Mesendoderm (in vitro differentiated cells): ENCODE results near the gene MAP3K10.

ENCODE experiments used
- DNase-seq: peaks from one replicate; pipeline ENCODE4 v3.0.0; 2013
- H2AK5ac ChIP-seq: 2 replicates; pipeline ENCODE4 v1.6.1; 2013; ENCODE audit warnings: low read length, inconsistent platforms
- H2BK120ac ChIP-seq: 2 replicates; pipeline ENCODE4 v1.6.1; 2013; ENCODE audit warnings: low read depth, mild to moderate bottlenecking, low read length, moderate library complexity, mixed read lengths
- H2BK15ac ChIP-seq: replicated peaks from 2 replicates; pipeline ENCODE4 v1.6.1; 2013; ENCODE audit warnings: low read depth, mild to moderate bottlenecking, moderate library complexity
- H2BK5ac ChIP-seq: 2 replicates; pipeline ENCODE4 v1.6.1; 2013; ENCODE audit warnings: low read length, inconsistent platforms
- H3K18ac ChIP-seq: 2 replicates; pipeline ENCODE4 v1.6.1; 2013; ENCODE audit warnings: mild to moderate bottlenecking, low read length, mixed read lengths
- H3K23ac ChIP-seq: one replicate; pipeline ENCODE4 v1.6.1; 2013; ENCODE audit warnings: low read length
- H3K27ac ChIP-seq: 2 replicates; pipeline ENCODE4 v1.5.1; 2013; ENCODE audit warnings: low read depth, mild to moderate bottlenecking, inconsistent platforms, low read length, moderate library complexity
- H3K27me3 ChIP-seq: 2 replicates; pipeline ENCODE4 v1.6.1; 2013; ENCODE audit warnings: low read length, control low read depth, mild to moderate bottlenecking, inconsistent platforms; ENCODE audit not compliant: insufficient read depth, poor library complexity
- H3K36me3 ChIP-seq: 2 replicates; pipeline ENCODE4 v1.6.1; 2013; ENCODE audit warnings: low read length, inconsistent platforms; ENCODE audit not compliant: control insufficient read depth, insufficient read depth
- H3K4ac ChIP-seq: one replicate; pipeline ENCODE4 v1.6.1; 2013; ENCODE audit warnings: low read depth, mild to moderate bottlenecking, low read length, moderate library complexity
- H3K4me1 ChIP-seq: 2 replicates; pipeline ENCODE4 v1.6.1; 2013; ENCODE audit warnings: low read depth, low read length, inconsistent platforms; ENCODE audit not compliant: control insufficient read depth
- H3K4me2 ChIP-seq: 2 replicates; pipeline ENCODE4 v1.6.1; 2013; ENCODE audit warnings: low read length
- H3K4me3 ChIP-seq: 2 replicates; pipeline ENCODE4 v1.5.1; 2013; ENCODE audit warnings: mild to moderate bottlenecking, low read length
- H3K56ac ChIP-seq: one replicate; pipeline ENCODE4 v1.6.1; 2013; ENCODE audit warnings: low read length
- H3K79me1 ChIP-seq: 2 replicates; pipeline ENCODE4 v1.6.1; 2013; ENCODE audit warnings: low read length, inconsistent platforms
- H3K79me2 ChIP-seq: 2 replicates; pipeline ENCODE4 v1.6.1; 2013; ENCODE audit warnings: mild to moderate bottlenecking, low read length; ENCODE audit not compliant: control insufficient read depth, insufficient read depth
- H3K9ac ChIP-seq: 2 replicates; pipeline ENCODE4 v1.6.1; 2013; ENCODE audit warnings: low read length, inconsistent platforms
- H4K5ac ChIP-seq: one replicate; pipeline ENCODE4 v1.6.1; 2013; ENCODE audit warnings: low read length
- H4K8ac ChIP-seq: one replicate; pipeline ENCODE4 v1.6.1; 2013; ENCODE audit warnings: low read depth, mild to moderate bottlenecking, control low read depth, low read length, moderate library complexity
- WGBS: extraction: QIAGEN DNeasy Blood & Tissue Kit; methylation state at CpG from one replicate; pipeline ENCODE4 v1.1.7; 2013; ENCODE audit warnings: low lambda C conversion rate, missing lambda C conversion rate; ENCODE audit not compliant: insufficient coverage; ENCODE audit errors: extremely low coverage; 5-methylcytosine and 5-hydroxymethylcytosine counted together

Gene MAP3K10

GRCh38 chr19:40247735-40248262 is 56.6 kb downstream of the MAP3K10 start:
- Histone ChIP-seq H2BK120ac (no peak overlapping the region), H3K9ac (no peak overlapping the region), H3K4me3 (no peak overlapping the region), H4K5ac (no peak overlapping the region), H3K23ac (no peak overlapping the region), H3K79me2 (no peaks in the 10 kb centered on the region), H2BK15ac (no peak overlapping the region), H3K4ac (no peak overlapping the region), H3K27me3 (no peaks in the 10 kb centered on the region), H3K27ac (no peak overlapping the region), H3K18ac (no peak overlapping the region), H3K79me1 (peaks cover 8% of the 10 kb centered on the region), H3K56ac (no peak overlapping the region), H3K36me3 (no peaks in the 10 kb centered on the region), H2BK5ac (no peak overlapping the region), H3K4me2 (no peak overlapping the region), H4K8ac (no peak overlapping the region), H2AK5ac (no peak overlapping the region), H3K4me1 (no peaks in the 10 kb centered on the region)
- WGBS = no CpG with 5 or more reads among the region's 12 CpGs
- no peak for DNase-seq

- H3K4ac ChIP-seq = no peak overlapping the region
- H3K23ac ChIP-seq = no peak overlapping the region
- no peak overlapping the region for H2BK120ac ChIP-seq
- no CpG with 5 or more reads among the region's 10 CpGs for WGBS
- H3K4me1 ChIP-seq = no peaks in the 10 kb centered on the region
- H3K27me3 ChIP-seq = no peaks in the 10 kb centered on the region
- H2AK5ac ChIP-seq = no peak overlapping the region
- no peak overlapping the region for H3K56ac ChIP-seq
- no peak overlapping the region for H3K9ac ChIP-seq
- H3K4me3 ChIP-seq = no peak overlapping the region
- no peak overlapping the region for H4K8ac ChIP-seq
- H3K79me2 ChIP-seq = no peaks in the 10 kb centered on the region
- H3K18ac ChIP-seq = no peak overlapping the region
- no peak overlapping the region for H4K5ac ChIP-seq
- no peaks in the 10 kb centered on the region for H3K36me3 ChIP-seq
- no peak overlapping the region for H2BK5ac ChIP-seq
- no peak overlapping the region for H2BK15ac ChIP-seq
- H3K79me1 ChIP-seq = peaks cover 8% of the 10 kb centered on the region
- H3K4me2 ChIP-seq = no peak overlapping the region
- DNase-seq = no peak
- H3K27ac ChIP-seq = no peak overlapping the region
Observed at GRCh38 chr19:40249201-40249600, 58.0 kb downstream of the MAP3K10 start.

GRCh38 chr19:40249781-40250180 is 58.6 kb downstream of the MAP3K10 start:
- no peak overlapping the region for H3K4me3 ChIP-seq
- H3K23ac ChIP-seq = no peak overlapping the region
- H3K4ac ChIP-seq = no peak overlapping the region
- no peak for DNase-seq
- WGBS = no CpG with 5 or more reads among the region's 11 CpGs
- no peak overlapping the region for H2BK5ac ChIP-seq
- no peaks in the 10 kb centered on the region for H3K4me1 ChIP-seq
- no peak overlapping the region for H3K18ac ChIP-seq
- H4K8ac ChIP-seq = no peak overlapping the region
- no peaks in the 10 kb centered on the region for H3K79me2 ChIP-seq
- no peaks in the 10 kb centered on the region for H3K27me3 ChIP-seq
- H3K36me3 ChIP-seq = no peaks in the 10 kb centered on the region
- no peak overlapping the region for H3K27ac ChIP-seq
- peaks cover 8% of the 10 kb centered on the region for H3K79me1 ChIP-seq
- H3K56ac ChIP-seq = no peak overlapping the region
- no peak overlapping the region for H2BK15ac ChIP-seq
- no peak overlapping the region for H2AK5ac ChIP-seq
- H3K9ac ChIP-seq = no peak overlapping the region
- H2BK120ac ChIP-seq = no peak overlapping the region
- H3K4me2 ChIP-seq = no peak overlapping the region
- no peak overlapping the region for H4K5ac ChIP-seq

GRCh38 chr19:40251244-40251643 is 60.0 kb downstream of the MAP3K10 start:
- Histone ChIP-seq H3K4me3 (no peak overlapping the region), H3K23ac (no peak overlapping the region), H3K9ac (no peak overlapping the region), H3K36me3 (peaks cover 1% of the 10 kb centered on the region), H2BK15ac (no peak overlapping the region), H3K18ac (no peak overlapping the region), H3K79me2 (no peaks in the 10 kb centered on the region), H4K8ac (no peak overlapping the region), H2BK120ac (no peak overlapping the region), H3K4ac (no peak overlapping the region), H3K56ac (no peak overlapping the region), H3K79me1 (peaks cover 6% of the 10 kb centered on the region), H4K5ac (no peak overlapping the region), H2BK5ac (no peak overlapping the region), H3K27me3 (no peaks in the 10 kb centered on the region), H3K4me1 (no peaks in the 10 kb centered on the region), H2AK5ac (no peak overlapping the region), H3K4me2 (no peak overlapping the region), H3K27ac (no peak overlapping the region)
- DNase-seq = no peak

GRCh38 chr19:40251991-40252390 is 60.8 kb downstream of the MAP3K10 start:
- no CpG with 5 or more reads among the region's 4 CpGs for WGBS
- Histone ChIP-seq H3K9ac (no peak overlapping the region), H3K79me2 (no peaks in the 10 kb centered on the region), H3K4ac (no peak overlapping the region), H3K4me3 (no peak overlapping the region), H3K18ac (no peak overlapping the region), H3K27me3 (no peaks in the 10 kb centered on the region), H3K4me2 (no peak overlapping the region), H3K4me1 (no peaks in the 10 kb centered on the region), H3K79me1 (peaks cover 6% of the 10 kb centered on the region), H4K5ac (no peak overlapping the region), H3K56ac (peak overlapping the region; percentile 15), H2BK15ac (no peak overlapping the region), H3K23ac (no peak overlapping the region), H2BK5ac (no peak overlapping the region), H3K36me3 (peaks cover 1% of the 10 kb centered on the region), H2BK120ac (no peak overlapping the region), H4K8ac (no peak overlapping the region), H3K27ac (no peak overlapping the region), H2AK5ac (no peak overlapping the region)
- DNase-seq = no peak

GRCh38 chr19:40252395-40252794 is 61.2 kb downstream of the MAP3K10 start:
- Histone ChIP-seq H3K79me2 (no peaks in the 10 kb centered on the region), H4K8ac (no peak overlapping the region), H2BK5ac (no peak overlapping the region), H2AK5ac (no peak overlapping the region), H4K5ac (no peak overlapping the region), H3K27me3 (no peaks in the 10 kb centered on the region), H3K4me2 (no peak overlapping the region), H3K27ac (no peak overlapping the region), H3K4ac (no peak overlapping the region), H3K79me1 (peaks cover 7% of the 10 kb centered on the region), H3K18ac (no peak overlapping the region), H3K4me3 (no peak overlapping the region), H3K9ac (no peak overlapping the region), H3K23ac (no peak overlapping the region), H2BK15ac (no peak overlapping the region), H2BK120ac (no peak overlapping the region), H3K56ac (no peak overlapping the region), H3K36me3 (peaks cover 1% of the 10 kb centered on the region), H3K4me1 (no peaks in the 10 kb centered on the region)
- no CpG with 5 or more reads among the region's 7 CpGs for WGBS
- DNase-seq = peak; percentile 84
